SH-SY5Y (cell line): ENCODE data around the gene KRT3.

Source experiments
- GATA2 ChIP-seq: IDR thresholded peaks from 2 replicates; pipeline ENCODE4 v1.6.1; 2011; ENCODE audit warnings: mild to moderate bottlenecking, low read depth, low read length
- GATA3 ChIP-seq: IDR thresholded peaks from 2 replicates; pipeline ENCODE4 v1.6.1; 2011; ENCODE audit warnings: low read depth, mild to moderate bottlenecking, low read length, moderate library complexity

GRCh38 chr12:52795694-52796428 is at the start of gene KRT3:
- TF ChIP-seq GATA2, result no peak
- no peak for TF ChIP-seq GATA3
